Left ventricle myocardium inferior (tissue), 1 donor: ENCODE measurements around the gene ADAMTS12. TPM values are rescaled to one million over a fixed set of nuclear protein-coding genes. Genes with fewer than 3 reads are reported as not detected.

Experiments
- DNase-seq: peaks from one replicate; pipeline ENCODE4 v3.0.0-alpha.2; 2020
- H3K27ac ChIP-seq: fragments of 200-600 bp; replicated peaks from 2 replicates; pipeline ENCODE4 v1.8.0; 2021
- H3K27me3 ChIP-seq: fragments of 200-600 bp; 2 replicates; pipeline ENCODE4 v1.8.0; 2021; ENCODE audit warnings: low read depth
- H3K36me3 ChIP-seq: fragments of 200-600 bp; 2 replicates; pipeline ENCODE4 v1.8.0; 2021
- H3K4me1 ChIP-seq: fragments of 200-600 bp; 2 replicates; pipeline ENCODE4 v1.8.0; 2021
- H3K4me3 ChIP-seq: fragments of 200-600 bp; 2 replicates; pipeline ENCODE4 v1.8.0; 2021; ENCODE audit warnings: mild to moderate bottlenecking, moderate library complexity
- H3K9me3 ChIP-seq: fragments of 200-600 bp; replicated peaks from 2 replicates; pipeline ENCODE4 v1.8.0; 2021
- CTCF ChIP-seq: fragments of 200-600 bp; IDR thresholded peaks from 2 replicates; pipeline ENCODE4 v1.8.0; 2021; ENCODE audit warnings: antibody characterized with exemption, mild to moderate bottlenecking, borderline replicate concordance
- intact Hi-C: fragments of 100-400 bp; cut with micrococcal nuclease; formaldehyde crosslinking; loops from one replicate; pipeline ENCODE4 v1.11.0; 2022
- total RNA-seq: library from RNA; stranded (reverse); fragmentation: NEBNext Ultra II Directional; extraction: Animal tissue kit (Norgen Biotek cat#: 25700); gene quantifications from one replicate; pipeline ENCODE4 v1.2.1, GENCODE V29; 2021
- donor health status: DM: no; HTN: yes; CAD: no; lungs with severe emphysema.

Gene ADAMTS12
- total RNA-seq, 1 donor from 2014 or later = 0.85 TPM

GRCh38 chr5:33852319-33852718 is 39.5 kb downstream of the ADAMTS12 start:
- no peaks in the 10 kb centered on the region for H3K9me3 ChIP-seq
- no peaks in the 10 kb centered on the region for H3K36me3 ChIP-seq
- no peak for TF ChIP-seq CTCF
- DNase-seq = no peak
- intact Hi-C loops = no loop called here
- H3K27ac ChIP-seq = peak overlapping the region; percentile 23
- peaks cover 4% of the 10 kb centered on the region for H3K27me3 ChIP-seq
- peaks cover 28% of the 10 kb centered on the region for H3K4me1 ChIP-seq
- peak overlapping the region; percentile 13 for H3K4me3 ChIP-seq

GRCh38 chr5:33850100-33850594 is 41.6 kb downstream of the ADAMTS12 start:
- Histone ChIP-seq H3K9me3 (no peaks in the 10 kb centered on the region), H3K27me3 (peaks cover 4% of the 10 kb centered on the region), H3K4me1 (peaks cover 28% of the 10 kb centered on the region), H3K4me3 (no peak overlapping the region), H3K36me3 (no peaks in the 10 kb centered on the region), H3K27ac (no peak overlapping the region)
- intact Hi-C loops = no loop called here
- no peak for DNase-seq
- TF ChIP-seq CTCF = no peak

GRCh38 chr5:33848554-33848953 is 43.2 kb downstream of the ADAMTS12 start:
- Histone ChIP-seq H3K27ac (no peak overlapping the region), H3K4me3 (no peak overlapping the region), H3K9me3 (no peaks in the 10 kb centered on the region), H3K36me3 (no peaks in the 10 kb centered on the region), H3K27me3 (peaks cover 4% of the 10 kb centered on the region), H3K4me1 (peaks cover 21% of the 10 kb centered on the region)
- intact Hi-C loops = no loop called here
- DNase-seq = no peak
- TF ChIP-seq CTCF = no peak

- intact Hi-C loops = no loop called here
- H3K36me3 ChIP-seq = no peaks in the 10 kb centered on the region
- TF ChIP-seq CTCF = no peak
Measured at GRCh38 chr5:33846851-33847250, 44.9 kb downstream of the ADAMTS12 start.

GRCh38 chr5:33843579-33843978 is 48.2 kb downstream of the ADAMTS12 start:
- Histone ChIP-seq H3K27ac (no peak overlapping the region), H3K36me3 (no peaks in the 10 kb centered on the region), H3K4me3 (no peak overlapping the region), H3K4me1 (peaks cover 12% of the 10 kb centered on the region), H3K9me3 (no peaks in the 10 kb centered on the region), H3K27me3 (no peaks in the 10 kb centered on the region)
- intact Hi-C loops = no loop called here
- no peak for DNase-seq
- no peak for TF ChIP-seq CTCF

More at GRCh38 chr5:33846851-33847250, 44.9 kb downstream of the ADAMTS12 start:
- H3K27me3 ChIP-seq = peaks cover 4% of the 10 kb centered on the region
- H3K27ac ChIP-seq = no peak overlapping the region
- no peak for DNase-seq
- no peak overlapping the region for H3K4me3 ChIP-seq
- no peaks in the 10 kb centered on the region for H3K9me3 ChIP-seq
- peaks cover 8% of the 10 kb centered on the region for H3K4me1 ChIP-seq
